ENCODE measurements around the gene FHDC1. TPM values are rescaled to one million over a fixed set of nuclear protein-coding genes. Genes with fewer than 3 reads are reported as not detected.

FHDC1 gene
- total RNA-seq, 1 donor = under 0.01 TPM

DNA sequence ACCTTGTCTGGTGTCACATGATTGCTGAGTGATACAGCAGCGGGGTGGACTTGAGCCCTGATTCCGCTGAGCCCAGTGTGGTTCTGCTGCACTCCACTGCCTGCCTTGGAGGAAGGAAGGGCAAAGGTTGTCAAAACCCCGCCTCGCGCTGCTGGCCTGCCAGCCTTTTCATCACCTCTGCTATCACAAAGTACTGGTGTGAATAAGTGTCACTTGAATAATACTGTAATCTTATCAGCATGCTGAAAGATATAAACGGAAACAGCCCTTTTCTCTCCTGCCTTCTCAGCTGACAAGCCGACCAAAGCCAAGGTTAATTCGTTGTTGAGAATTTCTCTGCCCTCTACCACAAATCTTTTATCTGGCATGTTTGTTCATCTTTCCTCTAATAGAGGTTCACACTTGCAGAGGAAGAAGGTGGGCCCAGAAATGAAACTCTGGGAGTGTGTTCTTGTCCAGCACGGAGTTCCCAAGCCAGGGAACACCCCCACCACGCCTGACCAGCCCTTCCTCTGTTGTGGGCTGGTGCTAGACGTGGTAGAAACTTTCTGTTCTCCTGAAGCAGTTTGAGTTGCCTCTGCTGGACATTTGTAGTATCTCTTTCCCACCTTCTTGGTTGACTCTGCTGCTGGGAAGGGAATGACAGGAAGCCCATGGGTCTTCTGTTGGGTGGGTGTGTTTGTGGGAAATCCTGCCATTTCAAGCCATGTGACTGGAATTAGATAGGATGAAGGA, 21.5 kb downstream of the FHDC1 start:
- peak in 1 of 3 donors; percentile 2 for DNase-seq (ENCODE audit: low read depth in 2 of 3, low spot score in 2 of 3)

DNA sequence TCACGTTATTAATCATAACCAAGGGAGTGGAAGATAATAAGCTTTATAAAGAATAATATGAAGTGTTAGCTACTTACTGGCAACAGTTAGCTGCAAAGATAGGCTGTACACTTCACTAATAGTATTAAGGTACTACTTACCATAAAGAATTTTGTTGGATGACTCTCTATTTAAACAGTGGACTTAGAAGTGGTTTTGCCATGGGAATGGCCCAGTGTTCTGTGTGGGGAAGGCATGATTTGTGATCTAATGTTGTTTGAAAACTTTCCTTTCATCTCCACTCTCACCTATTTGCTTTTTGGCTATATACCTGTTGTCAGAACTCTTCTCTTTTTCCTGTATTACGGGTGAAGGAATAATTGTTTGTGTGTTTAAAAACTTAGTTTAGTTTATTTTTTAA, 23.0 kb downstream of the FHDC1 start:
- no peak for DNase-seq (ENCODE audit: low read depth in 2 of 3, low spot score in 2 of 3)

DNA sequence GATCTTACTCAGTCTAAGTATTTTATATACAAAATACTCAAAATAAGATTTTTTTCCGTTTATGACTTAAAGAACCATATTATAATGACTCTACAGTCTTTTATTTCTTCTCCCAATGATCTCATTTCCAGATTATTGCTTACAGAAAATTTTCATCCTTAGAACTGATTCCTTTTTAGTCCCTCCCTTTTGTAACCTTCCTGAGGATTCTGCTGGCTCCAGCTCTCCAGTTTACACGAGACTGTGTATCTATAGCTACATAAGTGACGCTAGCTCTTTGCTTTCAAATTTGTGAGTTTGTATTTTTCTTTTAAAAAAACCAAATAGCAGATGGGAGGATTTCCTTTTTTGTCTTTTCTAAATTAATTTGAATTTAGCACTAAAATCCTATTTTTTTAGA, 24.0 kb downstream of the FHDC1 start:
- DNase-seq (ENCODE audit: low read depth in 2 of 3, low spot score in 2 of 3) = no peak

DNA sequence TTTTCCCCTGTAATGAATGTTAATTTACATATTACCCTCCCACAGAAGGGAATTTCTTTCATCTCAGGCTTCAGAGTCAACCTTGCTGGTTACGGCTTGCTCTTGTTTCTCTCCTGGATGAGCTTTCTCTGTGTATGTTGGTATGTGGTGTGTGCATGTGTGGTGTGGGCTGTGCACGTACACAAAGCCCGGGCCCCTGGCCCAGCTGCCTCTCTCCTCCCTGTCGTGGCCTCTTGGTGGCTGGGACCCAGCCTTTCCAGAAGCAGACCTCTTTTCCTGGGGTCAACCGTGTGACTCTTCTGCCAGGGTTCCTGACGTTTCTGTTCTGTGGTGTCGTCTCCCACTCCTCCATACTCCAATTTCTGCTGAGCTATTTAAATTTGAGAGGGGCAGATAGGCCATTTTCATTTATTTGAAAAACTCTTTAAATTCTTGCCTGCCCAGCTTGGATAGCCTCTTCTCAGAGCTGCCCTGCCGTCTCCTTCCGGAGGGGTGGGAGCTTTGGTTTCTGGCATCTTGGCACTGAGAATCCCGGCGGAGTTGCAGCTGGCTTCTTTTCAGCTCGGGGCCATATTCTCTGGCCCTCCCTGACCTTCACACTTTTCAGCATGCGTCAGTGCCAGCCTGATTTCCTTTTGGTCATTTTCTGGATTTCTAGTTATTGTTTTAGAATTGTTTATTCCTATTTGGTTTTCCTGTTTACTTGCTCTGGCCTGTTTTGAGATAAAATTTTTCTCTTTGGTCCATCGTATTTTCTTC, 25.1 kb downstream of the FHDC1 start:
- no peak for DNase-seq (ENCODE audit: low read depth in 2 of 3, low spot score in 2 of 3)

DNA sequence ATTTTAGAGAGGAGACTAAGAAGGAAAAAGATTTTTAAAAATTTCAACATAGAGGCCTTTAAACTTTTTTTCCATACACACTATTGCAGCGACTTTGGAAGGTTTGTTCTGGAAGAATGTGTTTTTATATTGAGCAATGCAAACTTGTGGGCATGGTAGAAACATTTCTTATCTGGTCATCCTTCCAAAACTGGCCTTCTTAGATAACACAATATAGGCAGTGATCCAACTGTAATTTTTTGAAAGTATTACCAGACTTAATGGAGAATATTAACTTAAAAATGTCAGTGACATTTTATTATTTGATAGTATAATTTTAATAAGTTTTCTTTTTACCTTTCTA, 25.6 kb downstream of the FHDC1 start:
- DNase-seq (ENCODE audit: low read depth in 2 of 3, low spot score in 2 of 3) = no peak

DNA sequence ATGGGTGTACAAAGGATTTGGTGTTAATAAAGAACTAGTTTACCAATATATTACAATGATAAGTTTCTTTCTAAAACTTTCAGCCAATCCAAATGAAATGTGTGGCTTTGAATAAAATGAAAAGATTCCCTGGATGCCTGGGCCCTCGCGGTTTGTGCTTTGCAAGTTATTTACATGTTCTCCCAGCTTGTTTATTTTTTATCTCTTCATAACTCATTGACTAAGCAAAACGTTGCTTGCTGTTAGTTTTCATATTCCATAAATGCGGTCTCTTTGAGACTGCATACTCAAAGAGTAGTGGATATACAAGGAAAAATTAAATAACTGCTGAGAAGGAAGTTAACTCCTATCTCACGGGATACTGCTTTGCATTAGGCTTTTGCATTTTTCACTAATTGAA, 26.0 kb downstream of the FHDC1 start:
- DNase-seq (ENCODE audit: low read depth in 2 of 3, low spot score in 2 of 3) = no peak

DNA sequence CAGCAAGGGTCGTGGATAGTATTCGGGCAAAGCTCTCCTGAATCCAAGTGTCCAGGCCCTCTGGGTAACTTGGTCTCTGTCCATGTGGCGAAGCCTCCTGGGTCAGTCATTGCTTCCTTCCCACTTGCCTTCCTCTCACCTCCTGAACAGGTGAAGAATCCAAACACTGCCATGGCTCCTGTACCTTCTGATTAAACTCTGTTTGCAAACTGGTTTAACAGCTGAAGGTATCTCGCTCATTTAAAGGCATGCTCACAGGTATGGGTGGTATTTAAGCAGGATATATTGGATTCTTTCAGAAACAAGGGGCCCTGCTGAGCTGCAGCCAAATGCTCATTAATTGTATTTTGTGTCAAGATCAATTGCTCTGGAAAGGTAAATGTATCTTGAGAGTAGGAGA, 28.2 kb downstream of the FHDC1 start:
- no peak for DNase-seq (ENCODE audit: low read depth in 2 of 3, low spot score in 2 of 3)

DNA sequence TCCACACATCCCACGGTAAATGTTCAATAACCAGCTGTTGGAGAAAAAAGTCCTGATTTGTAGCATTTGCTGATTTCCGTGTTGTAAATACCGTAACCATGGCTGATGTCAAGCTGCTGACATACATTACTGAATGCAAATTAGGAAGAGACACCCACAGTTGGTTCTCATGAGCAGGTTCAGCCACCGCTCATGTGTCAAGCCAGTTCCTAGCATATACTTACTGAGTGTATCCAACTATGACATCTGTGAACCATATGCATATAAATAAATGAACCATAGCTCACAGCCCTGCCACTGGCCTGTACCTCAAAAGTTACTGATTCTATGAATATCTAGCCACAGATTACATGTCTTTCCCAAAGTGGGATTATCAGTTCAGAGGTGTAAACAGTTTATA, 29.5 kb downstream of the FHDC1 start:
- DNase-seq (ENCODE audit: low read depth in 2 of 3, low spot score in 2 of 3) = no peak

DNA sequence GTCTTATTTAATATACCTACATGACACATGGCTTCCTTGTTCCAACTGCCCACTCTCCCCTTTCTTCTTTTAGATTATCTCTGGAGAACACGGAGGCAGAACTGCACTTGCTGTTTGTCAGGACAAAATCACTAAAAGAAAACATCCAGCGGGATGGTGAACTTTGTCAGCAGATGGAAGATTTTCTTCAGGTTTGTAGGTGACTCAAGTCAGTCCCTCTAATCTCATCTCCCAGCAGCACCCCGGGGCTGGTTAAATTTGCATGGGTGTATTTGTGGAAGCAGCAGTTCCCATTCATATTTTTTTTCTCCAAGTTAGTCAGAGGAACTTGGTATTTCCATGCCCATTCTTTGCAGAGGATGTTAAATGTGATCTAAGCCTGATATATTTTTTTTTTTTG, 31.8 kb downstream of the FHDC1 start:
- DNase-seq (ENCODE audit: low read depth in 2 of 3, low spot score in 2 of 3) = no peak

DNA sequence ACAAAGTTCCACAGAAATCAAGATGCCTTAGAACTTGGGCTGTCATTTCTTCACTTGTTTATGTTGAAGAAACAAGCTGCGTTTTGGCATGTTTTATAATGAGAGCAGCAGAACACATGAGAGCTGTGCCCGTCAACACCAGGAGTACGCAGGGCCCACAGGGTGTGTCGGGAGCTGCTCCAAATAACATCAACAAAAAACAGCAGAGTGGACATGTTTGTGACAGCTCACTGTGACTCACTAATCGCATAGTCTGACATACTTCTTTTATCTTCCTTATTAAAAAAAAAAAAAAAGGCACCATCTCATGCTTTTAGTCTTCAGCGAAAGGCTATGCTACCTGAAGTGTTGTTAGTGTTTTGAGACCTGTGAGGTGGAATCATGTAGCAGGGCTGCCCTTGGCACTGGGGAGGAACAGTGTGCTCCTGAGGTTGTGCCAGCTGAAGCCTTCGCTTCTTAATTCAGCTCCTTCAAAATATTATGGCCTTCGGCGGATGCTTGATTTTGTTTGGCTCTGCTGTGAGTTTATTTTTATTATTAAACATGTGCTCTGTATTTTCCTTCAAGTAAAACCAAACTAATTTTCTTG, 32.8 kb downstream of the FHDC1 start:
- DNase-seq (ENCODE audit: low read depth in 2 of 3, low spot score in 2 of 3) = no peak

DNA sequence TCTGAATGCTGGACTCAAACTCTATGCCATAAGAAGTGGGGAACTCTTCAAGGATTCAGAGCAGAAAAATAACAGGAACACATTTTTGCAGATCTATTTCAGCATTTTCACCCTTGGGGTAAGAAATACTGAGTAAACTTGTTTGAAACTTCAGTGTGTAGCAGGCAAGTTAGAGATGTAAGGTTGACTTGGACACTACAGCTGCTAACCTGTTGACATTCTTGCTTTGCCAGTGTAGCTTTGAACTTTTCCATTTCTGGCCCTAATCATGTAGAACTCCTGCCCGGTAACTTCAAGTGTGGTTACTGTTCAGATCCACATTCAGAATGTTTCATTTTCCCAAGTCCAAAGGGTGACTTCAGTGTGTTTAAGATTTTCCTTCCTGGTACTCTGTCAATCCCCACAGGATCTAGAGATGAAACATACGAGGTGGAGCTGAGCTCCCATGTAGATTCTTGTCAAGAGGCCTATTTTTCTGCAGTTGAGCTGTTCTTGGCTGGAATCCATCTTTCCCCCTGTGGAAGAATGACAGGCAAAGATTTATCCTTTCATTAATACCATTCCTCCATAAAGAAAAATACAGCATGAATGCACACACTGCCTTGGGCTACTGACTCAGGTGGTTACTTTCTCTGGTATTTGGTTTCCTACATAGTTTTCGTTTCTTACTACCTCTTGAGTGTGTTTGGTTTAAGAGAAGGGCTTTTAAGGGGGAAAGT, 34.1 kb downstream of the FHDC1 start:
- no peak for DNase-seq (ENCODE audit: low read depth in 2 of 3, low spot score in 2 of 3)

DNA sequence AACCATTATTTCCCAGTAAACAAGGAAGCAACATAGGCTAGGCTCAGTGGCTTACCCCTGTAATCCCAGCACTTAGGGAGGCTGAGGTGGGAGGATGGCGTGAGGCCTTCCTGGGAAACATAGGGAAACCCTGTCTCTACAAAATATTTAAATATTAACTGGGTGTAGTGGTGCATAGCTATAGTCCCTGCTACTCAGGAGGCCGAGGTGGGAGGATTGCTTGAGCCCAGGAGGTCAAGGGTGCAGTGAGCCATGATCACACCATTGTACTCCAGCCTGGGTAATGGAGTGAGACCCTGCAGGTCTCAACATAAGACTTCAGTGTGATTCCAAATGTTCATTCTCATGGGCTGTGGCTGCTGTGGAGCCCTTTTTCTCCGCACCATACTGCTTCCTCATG, 34.9 kb downstream of the FHDC1 start:
- DNase-seq (ENCODE audit: low read depth in 2 of 3, low spot score in 2 of 3) = no peak

DNA sequence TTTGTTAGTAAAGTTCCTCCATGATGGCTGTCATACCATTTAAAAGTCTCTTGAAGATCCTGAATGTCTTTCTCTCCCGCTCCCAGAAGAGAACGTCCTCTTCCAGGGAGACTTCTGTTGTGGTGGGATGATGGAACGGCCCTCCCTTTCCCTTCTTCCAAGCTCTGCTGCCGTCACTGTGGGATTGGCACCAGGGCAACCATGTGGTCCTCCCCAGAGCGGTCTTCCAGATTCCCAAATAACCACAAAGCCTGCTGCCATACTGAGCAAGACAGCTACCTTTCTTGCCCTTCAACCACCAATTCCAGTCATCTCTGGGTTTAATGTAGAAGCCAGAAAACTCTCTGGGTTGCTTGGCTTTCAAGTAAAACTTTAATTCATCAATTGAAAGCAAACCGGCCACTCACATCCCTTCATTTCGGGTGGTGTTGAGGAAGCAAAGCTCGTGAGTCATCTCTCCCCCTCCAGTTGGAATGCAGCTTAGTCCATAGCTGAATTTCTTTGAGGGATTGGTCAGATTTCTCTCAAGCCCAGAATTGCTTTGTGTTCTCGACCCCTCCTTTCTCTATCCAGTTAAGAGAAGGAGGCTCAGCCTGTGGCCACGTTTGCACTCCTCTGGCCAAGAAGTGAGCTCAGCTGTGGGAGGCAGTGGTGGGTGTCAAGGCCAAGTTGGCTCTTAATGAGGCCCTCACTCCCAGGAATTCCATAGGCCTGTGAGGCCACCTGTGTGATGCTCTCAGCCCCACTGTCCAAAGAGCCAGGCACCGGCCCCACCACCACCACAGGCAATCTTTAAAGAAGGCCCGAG, 36.9 kb downstream of the FHDC1 start:
- no peak for DNase-seq (ENCODE audit: low read depth in 2 of 3, low spot score in 2 of 3)

DNA sequence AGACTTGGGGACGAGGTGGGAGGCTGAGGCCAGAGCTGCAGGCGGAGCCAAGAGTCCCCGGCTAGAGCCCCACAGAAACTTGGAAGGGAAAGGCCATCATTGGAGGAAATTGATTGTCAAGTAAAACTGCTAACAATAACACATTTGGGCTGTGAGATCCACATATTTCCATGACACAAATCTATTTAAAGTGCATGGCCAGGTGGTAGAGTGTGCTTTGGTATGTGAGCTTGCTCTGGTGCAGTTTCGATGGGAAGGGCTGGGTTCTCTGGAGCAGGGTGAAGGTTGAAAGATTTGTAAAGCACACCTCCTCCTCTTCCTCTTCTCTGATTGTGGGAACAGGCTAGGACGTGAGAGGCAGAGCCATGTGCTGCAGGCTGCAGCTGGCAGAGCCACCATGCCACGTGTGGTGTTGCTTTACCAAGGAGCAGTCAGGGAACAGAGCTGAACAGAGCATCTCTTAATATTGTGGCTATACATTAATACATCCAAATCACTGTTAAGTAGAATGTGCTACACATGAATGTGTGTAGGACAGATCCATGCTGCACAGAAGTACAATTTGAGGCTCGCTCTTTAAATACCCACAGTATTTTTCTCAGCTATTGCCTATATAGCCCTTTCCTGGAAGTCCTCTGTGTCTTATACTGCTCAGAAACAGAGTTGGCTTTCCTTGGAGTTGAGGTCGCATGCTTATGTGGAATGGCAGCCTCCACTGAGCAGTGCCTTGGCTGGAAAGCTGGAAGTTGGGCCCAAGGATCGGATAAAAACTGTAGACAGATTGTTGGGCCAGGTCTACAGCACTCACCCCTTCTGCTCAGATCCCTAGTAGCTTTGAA, 37.7 kb downstream of the FHDC1 start:
- no peak for DNase-seq (ENCODE audit: low read depth in 2 of 3, low spot score in 2 of 3)

DNA sequence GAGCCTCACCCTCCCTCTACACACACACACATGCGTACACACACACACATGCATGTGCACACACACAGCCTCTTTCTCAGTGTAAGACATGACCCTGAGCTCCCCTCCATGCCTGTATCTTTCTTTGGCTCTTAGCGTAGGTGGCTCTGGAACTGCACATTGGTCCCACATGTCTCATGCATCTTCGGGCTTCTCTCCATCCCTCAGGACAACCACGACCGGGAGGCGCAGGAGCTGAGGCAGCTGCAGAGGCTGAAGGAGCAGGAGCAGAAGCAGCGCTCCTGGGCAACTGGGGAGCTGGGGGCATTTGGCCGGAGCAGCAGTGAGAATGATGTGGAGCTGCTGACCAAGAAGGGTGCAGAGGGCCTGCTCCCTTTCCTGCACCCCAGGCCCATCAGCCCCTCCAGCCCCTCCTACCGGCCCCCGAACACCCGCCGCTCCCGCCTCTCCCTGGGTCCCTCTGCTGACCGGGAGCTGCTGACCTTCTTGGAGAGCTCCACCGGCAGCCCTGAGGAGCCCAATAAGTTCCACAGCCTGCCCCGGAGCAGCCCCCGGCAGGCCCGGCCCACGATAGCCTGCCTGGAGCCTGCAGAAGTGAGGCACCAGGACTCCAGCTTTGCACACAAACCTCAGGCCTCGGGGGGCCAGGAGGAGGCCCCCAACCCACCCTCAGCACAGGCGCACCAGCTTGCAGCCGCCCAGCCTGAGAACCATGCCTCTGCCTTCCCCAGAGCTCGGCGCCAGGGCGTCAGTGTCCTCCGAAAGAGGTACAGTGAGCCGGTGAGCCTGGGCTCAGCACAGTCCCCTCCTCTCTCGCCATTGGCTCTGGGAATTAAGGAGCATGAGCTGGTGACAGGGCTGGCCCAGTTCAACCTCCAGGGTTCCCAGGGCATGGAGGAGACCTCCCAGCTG, 38.6 kb downstream of the FHDC1 start:
- no peak for DNase-seq (ENCODE audit: low read depth in 2 of 3, low spot score in 2 of 3)

DNA sequence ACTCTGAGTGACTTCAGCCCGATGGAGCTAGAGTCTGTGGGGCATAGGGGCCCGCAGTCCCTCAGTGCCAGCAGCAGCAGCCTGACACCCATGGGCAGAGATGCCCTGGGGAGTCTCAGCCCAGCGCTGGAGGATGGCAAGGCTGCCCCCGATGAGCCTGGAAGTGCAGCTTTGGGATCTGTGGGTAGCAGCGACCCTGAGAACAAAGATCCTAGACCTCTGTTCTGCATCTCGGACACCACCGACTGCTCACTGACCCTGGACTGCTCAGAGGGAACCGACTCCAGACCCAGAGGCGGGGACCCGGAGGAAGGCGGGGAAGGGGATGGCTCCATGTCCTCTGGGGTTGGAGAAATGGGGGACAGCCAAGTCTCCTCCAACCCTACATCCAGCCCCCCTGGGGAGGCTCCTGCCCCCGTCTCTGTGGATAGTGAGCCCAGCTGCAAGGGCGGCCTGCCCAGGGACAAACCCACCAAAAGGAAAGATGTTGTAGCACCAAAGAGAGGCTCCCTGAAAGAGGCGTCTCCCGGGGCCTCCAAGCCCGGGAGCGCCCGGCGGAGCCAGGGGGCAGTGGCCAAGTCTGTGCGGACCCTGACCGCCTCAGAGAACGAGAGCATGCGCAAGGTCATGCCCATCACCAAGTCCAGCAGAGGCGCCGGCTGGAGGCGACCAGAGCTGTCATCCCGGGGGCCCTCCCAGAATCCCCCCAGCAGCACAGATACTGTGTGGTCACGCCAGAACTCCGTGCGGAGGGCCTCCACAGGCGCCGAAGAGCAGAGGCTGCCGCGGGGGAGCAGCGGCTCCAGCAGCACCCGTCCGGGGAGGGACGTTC, 39.5 kb downstream of the FHDC1 start:
- no peak for DNase-seq (ENCODE audit: low read depth in 2 of 3, low spot score in 2 of 3)

DNA sequence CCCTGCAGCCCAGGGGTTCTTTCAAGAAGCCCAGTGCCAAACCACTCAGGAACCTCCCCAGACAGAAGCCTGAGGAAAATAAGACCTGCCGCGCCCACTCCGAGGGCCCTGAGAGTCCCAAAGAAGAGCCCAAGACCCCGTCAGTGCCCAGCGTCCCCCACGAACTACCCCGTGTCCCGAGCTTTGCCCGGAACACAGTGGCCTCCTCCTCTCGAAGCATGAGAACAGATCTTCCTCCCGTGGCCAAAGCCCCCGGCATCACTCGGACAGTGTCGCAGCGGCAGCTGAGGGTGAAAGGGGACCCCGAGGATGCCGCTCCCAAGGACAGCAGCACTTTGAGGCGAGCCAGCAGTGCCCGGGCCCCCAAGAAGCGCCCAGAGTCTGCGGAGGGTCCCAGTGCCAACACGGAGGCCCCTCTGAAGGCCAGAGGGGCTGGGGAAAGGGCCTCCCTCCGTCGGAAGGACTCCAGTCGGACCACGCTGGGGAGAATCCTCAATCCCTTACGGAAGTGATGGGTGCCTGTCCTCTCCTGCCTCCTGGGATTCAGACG, 40.2 kb downstream of the FHDC1 start:
- DNase-seq (ENCODE audit: low read depth in 2 of 3, low spot score in 2 of 3) = no peak
